NCI-H82 (cell line): Measurements from ENCODE around the gene KCNJ4.
"Not testable (repeated sequence)": the region's sequence is repeated elsewhere in the genome, so short reads cannot be mapped to it uniquely, and the experiment has no call there.

Experiments
- DNase-seq: peaks from one replicate; lab custom pipeline; 2025; lab: John Stamatoyannopoulos, UW

Gene KCNJ4

GRCh38 chr22:38381371-38381770 lies 73.6 kb downstream of the KCNJ4 start:
- DNase-seq, result not testable (repeated sequence)
